GOT3 (cell line): Measurements from ENCODE around the gene RASGRP2.

Experiments used
- DNase-seq: peaks from one replicate; lab custom pipeline; 2025; ENCODE audit warnings: mixed read lengths; lab: John Stamatoyannopoulos, UW

Gene RASGRP2

DNA sequence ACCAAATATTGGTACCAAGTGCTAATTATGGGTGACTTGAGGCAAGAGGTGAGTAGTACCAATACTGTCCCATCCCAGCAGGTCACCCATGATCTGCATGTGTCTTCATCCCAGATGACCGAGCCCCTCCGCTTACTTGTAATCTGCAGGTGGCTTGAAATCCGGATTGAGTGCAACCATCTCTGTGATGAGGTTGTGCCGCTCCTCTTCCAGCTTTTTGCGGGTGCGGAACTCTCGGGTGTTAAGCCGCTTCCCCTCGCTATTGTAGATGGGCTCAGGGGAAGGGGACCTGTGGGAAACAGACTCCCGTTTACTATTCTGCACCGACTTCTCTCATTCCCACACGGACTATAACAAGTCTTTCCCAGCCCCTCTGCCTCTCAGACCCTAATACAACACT lies 26.2 kb upstream of the RASGRP2 start:
- DNase-seq: no peak

GRCh38 chr11:64769283-64769682 lies 25.3 kb upstream of the RASGRP2 start:
- DNase-seq: no peak

DNA sequence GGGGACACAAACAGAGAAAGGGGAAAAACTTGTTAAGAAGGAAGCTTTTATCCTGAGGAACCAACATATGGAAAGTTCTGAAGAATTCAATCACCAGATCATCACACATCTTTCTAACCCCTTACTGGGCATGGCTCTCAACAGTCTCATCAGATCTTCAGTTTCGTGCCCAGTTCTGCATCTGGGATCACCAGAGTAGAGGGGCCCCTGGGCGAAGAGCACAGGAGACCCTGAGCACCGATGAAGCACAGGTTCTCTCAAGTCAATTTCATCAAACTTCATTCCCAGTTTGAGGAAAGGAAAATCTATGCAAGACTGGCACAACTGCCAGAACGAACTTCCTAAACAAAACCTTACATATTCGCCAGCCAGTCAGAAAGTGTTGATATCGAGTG lies 24.4 kb upstream of the RASGRP2 start:
- DNase-seq: no peak

DNA sequence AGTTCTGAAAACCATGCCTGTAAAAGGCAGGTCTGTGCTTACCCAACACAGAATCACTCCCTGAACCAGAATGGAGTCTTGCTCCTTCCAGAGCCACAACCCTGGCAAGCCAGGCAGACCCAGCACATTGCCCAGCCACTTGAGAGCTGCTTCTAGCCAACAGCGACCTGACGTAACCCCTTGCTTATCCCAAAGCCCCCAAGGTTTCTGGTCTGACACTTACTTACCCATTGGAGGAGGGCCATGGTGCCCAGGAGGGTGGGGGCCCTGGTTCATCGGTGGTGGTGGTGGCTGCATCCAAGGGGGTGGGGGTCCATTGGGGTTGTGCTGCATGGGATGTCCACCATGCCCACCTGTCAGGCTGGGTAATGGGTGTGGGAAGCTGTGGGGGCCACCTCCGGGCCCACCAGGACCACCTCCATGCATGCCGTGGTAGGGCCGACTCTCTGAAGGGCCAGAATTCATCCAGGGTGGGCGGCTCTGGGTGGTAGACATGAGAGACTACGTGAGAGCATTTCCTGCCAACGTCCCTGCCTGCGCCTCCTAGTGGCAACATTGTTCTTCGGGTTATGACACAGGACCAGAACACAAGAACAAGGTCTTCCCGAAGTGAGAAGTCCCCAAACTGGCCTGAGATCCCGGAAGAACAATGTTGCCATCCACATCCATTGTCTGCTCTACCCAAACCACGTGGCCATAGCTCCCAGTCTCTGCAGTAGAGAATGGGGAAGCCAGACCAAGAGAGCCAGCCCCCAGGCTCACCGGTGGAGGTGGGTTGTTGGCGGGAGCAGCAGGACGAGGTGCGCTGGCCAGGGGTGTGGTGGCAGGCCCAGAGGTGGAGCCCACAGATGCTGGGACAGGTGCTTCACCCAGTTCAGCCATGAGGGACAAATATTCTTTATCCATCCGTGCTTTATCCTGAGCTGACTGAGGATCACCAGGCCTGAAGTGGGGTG lies 23.7 kb upstream of the RASGRP2 start:
- no peak for DNase-seq

- no peak for DNase-seq
Observed at GRCh38 chr11:64766881-64767280, 22.9 kb upstream of the RASGRP2 start.

GRCh38 chr11:64765851-64766665 lies 22.1 kb upstream of the RASGRP2 start:
- DNase-seq: no peak

GRCh38 chr11:64765291-64765850 lies 21.4 kb upstream of the RASGRP2 start:
- no peak for DNase-seq

- DNase-seq: no peak
Observed at GRCh38 chr11:64764753-64765152, 20.8 kb upstream of the RASGRP2 start.

DNA sequence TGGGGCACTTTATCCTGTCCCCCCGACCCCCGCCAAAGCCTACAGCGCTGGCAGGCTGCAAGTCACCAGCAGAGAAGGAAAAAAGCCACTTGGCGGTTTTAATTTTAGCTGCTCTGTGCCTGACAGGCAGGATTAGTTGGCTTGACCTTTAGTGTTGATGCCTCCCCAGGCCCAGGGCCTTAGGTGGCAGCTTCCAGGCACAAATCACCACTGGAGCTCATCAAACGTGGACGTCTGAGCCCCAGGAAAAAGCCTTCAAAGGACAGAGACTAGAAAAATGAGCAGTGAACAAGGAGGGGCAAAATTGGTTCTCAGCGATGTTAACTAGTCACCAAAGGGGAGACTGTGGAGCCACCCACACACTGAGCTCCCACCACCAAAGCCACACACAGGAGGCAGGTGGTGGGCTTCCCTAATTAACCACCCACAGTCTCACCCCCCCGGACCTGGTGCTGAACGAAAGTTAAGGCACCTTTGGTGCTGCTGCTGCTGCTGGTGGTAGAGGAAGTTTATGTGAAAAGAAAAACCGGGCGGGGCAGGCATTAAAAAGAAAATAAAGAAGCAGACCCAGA lies 20.2 kb upstream of the RASGRP2 start:
- DNase-seq: no peak

- DNase-seq: no peak
Observed at GRCh38 chr11:64763526-64764039, 19.6 kb upstream of the RASGRP2 start.

DNA sequence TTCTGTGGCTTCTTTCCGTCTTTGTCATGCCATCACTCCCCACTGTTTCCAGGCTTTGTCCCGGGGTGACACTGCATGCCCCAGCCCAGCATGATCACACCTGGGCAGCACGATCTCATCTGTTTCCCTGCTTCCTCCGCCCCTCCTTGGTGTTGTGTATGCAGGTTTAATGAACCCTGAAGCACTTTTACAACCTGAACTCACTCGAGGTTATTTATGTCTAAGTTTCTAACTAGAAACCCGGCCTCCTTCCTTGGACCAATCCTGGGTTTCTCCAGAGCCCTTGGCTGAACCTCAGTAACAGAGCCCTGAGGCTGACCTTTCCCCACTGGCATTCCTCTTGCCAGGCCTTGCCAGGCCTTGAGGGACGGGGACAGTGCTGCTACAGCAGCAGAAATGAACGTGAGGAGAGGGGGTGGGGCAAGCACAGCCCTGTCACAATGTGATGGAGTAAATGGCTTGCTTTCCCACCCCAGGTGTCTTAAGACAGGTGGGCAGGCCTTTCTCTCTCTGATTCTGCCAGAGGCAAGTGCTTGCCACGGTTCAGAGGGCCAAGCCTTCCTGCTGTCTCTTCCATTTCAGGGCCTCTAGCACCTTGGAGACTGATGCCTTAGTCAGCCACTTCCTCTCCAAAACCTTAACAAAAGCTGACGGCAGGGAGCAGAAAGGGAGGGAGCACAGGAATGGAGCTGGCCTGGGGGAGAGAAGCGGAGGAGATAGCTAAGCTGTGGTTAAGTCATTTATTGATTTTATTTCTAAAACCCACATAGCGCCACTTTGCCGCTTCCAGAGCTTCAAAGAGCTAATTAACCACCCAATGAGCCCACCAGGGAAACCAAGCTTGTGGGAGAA lies 19.0 kb upstream of the RASGRP2 start:
- DNase-seq: no peak

DNA sequence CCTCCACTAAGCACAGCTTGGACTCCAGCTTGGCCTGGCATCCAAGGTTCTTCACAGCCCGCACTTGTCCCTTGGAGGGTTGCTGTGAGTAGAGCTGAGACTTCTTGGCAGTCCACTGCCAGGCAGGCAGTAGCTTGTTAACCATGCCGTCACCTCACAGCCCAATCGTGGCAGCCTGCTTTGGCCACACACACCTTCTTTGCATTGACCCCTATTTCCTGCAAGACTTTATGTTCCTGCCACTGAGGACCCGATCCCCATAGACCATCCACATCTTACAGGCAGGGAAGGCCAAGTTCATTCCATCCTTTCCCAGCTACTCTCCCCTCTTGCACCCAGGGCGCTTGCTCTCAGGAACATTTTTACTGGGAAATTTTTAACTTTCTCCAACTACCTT lies 18.3 kb upstream of the RASGRP2 start:
- DNase-seq: no peak

- no peak for DNase-seq
Observed at GRCh38 chr11:64760759-64761420, 16.9 kb upstream of the RASGRP2 start.

DNA sequence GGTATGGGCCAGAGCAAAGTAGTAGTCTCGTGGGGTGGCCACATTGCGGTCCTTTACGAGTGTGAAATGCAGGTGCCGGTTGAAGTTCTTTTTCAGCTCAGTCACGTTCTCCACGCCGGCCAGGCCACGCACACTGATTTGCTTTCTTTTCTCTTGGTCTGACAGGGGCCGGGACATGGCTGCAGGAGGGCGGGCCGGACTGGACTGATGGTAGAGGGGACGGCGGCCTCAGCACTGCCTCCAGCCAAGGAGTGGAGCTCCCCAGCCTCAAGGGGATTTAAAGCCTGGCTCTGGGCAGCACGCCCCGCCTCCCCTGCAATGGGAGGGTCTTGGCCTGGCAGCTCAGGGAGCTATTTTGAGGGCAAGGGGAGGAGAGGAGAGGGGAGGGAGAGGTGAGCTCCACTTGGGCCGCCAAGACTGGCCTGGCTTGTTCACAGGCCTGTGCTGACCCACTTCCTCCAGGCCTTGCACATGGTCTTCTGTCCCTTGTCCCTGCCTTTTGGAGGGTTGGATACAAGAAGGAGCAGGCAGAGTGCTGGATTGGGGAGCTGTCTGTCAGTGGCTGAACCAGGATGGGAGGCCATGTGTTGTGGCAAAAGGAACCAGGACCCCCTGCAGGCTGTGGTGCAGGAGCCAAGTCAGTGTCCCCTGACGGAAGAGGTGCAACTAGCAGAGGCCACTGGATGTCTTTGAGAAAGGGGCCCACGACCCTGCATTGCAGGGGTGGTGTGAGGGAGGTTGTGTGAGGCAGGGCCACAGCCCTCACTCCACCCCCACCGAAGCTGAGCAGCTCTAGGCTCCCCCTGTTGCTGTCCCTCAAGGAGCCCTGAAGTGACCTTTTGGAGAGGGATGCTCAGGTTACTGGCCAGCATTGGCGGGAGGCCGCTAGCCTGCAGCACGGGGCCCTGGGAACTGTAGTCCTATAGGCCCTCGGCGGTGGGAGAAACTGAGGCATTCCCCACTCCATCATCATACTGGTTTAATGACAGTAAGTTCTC lies 16.1 kb upstream of the RASGRP2 start, which contains the start of gene PYGM:
Gene PYGM (minus strand): TSS at position 253 of the 998 bp plus-strand sequence. CDS start 76 bp downstream, at position 177.
- DNase-seq: no peak

DNA sequence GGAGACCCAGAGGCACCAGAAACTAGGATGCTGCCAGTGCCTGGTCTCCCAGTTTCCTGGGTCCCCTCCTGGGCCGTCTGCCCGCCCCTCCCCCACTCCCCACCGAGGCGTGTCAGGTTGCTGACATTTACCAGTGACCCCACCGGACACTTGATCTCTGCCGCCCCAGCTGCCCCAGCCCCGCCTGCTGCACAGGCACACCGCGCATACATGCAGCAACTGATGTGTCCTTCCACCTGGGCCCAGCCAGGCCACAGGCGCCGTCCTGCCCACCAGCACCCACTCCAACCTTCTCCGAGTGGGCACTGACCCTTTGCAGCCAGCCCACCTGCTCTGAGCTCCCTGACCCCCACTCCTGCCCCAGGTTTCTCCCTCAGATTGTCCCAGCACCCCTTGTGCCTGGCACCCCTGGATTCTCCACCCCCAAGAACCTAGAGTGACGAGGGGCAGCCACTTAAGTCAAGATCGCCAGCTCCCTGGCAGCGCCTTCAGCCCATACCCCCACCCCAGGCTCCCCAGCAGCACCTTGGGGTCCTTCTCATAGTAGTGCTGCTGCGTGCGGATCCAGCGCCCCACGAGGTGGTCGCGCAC lies 15.3 kb upstream of the RASGRP2 start:
- no peak for DNase-seq

- DNase-seq: no peak
Observed at GRCh38 chr11:64758330-64759079, 14.6 kb upstream of the RASGRP2 start.

DNA sequence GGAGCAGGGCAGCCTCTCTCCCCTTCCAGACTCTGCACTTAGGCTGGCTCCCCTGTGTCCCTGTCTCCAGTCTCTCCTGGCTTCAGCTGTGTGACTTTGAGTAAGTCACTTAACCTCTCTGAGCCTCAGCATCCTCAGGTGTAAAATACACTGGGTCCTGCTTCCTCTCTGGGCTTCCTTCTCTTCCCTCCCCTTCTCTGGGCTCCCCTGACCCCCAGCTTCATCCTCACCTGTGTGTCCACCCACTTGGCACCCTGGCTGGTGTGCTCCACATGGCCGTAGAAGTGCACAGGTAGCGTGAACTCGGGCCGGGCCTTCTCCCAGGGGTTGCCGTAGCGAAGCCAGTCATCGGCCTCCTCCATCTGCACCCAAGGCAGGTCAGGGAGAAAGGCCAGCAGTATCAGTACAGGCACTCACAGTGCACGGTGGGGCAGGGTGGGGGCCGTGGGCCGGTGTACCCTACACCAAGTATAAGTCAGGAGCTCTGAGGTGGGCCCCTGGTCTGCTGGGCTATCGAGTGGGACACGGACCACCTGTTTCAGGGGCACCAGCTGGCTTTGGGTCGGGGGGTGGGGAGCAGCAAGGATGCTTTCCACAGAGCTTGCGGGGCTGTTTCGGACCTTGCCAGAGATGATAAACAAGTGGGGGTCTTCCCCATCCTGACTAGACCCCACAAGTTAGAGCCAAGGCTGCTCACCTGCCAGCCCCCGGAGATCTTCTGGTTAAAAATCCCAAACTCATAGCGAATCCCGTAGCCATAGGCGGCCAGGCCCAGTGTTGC lies 13.8 kb upstream of the RASGRP2 start:
- no peak for DNase-seq
